HG03520 (cell line): ENCODE measurements around the gene GFPT1.
A peak's percentile ranks its signal among the peaks of the same experiment; 100 is the strongest.
"Not testable (repeated sequence)": the region's sequence is repeated elsewhere in the genome, so short reads cannot be mapped to it uniquely, and the experiment has no call there.

Experiments
- ATAC-seq: cut with Tn5 transposase; IDR thresholded peaks from one replicate; pipeline ENCODE4 v1.9.1; 2021; ENCODE audit warnings: mild to moderate bottlenecking, moderate library complexity; ENCODE audit not compliant: unreplicated experiment

GFPT1 gene

DNA sequence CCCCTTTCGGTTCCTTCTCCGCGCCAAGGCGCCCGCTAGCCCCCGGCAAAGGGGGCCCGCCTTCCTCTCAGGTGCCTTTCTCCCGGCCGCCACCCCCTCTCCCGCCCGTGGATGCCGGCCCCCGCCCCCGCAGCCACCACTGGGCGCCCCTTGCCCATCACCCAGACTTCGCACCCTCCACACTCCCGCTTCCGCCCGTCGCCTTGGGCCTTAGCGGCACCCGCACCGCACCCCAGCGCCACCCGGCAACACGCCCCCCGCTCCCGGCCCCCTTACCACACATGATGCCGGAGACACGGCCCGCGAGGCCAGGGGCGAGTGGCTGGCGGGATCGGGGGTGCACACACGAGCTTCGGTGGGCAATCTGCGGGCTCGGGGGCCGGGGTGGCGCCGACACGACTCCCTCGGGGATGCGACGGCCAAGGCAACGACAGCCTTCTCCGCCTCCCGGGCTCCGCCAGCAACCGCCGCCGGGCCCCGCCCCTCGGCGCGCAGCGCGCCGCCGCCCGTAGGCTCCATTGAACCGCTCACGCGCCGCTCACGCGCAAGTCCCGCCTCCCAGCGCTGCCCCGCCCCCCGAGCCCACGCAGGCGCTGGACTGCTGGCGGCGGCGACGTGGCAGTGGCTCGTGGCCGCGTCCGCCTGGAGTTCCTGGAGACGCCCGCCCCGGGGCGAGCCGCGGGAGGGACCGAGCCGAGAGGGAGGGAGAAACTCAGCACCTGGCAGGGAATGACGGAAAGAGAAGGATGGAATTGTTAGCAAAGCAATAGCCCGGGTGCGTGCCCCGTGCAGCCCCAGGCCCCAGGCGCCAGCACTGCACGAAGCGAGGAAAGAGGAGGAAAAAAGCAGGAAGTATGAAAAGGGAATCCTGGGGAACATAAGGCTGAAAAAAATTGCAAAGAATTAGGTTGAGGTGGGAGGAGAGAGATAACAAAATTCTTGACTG, at the start of gene GFPT1:
TSS of gene GFPT1 (minus strand) at position 439 of the 946 bp plus-strand sequence. CDS start at position 283, 156 bp downstream.
- peak; percentile 87 for ATAC-seq

DNA sequence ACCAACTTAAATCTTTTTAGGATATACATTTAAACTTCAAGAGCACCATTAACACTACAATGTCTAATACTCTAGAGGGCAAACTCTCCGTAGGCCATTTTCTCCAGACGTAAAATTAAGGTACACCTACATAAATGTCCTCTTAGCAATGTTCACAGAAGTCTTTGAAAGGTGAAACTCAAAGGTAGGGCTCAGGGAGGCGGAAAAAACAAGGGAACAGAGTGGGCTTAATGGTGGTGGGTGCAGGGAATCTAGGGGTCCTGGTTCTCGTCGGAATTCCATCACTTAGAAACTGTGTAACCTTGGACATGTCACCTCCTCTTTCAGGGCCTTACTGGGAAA, 49.5 kb upstream of the GFPT1 start:
- peak; percentile 11 for ATAC-seq

DNA sequence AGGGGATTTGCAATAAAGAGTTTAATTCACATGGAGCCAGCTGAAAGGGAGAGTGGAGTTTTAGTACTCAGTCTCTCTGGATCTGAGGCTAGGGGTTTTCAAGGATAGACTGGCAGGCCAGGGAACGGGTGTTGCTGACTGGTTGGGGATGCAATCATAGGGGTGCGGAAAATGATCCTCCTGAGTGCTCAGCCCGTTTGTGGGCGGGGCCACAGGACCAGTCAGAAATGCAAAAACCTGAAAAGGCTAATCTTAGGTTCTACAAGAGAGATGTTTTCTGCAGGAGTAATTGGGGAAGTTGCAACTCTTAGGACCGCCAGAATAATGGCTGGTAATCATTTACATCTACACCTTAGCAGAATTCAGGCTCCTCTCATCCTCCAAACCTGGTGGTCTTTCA, 47.7 kb upstream of the GFPT1 start:
- no peak for ATAC-seq

DNA sequence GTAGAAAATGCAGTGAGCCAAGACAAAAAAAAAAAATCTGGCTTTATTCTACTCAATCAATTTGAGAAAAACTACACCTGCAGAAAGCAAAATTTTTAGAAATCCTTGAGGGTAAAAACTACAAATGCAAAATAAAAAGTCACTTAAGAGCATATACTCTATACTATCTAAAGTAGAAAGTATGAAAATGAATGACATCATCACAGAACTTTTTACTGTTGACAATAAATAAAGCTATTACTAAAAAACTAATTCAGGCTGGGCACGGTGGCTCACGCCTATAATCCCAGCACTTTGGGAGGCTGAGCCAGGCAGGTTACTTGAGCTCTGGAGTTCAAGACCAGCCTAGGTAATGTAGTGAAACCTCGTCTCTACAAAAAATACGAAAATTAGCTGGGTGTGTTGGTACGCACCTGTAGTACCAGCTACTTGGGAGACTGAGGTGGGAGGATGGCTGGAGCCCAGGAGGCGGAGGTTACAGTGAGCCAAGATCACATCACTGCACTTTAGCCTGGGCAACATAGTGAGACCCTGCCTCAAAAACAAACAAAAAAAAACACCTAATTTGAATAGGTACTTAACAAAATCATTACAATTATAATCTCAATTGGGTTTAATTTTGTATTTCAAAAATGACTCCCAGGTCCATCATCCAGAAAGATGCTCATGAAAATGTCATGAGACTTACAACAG, 42.6 kb upstream of the GFPT1 start:
- no peak for ATAC-seq

DNA sequence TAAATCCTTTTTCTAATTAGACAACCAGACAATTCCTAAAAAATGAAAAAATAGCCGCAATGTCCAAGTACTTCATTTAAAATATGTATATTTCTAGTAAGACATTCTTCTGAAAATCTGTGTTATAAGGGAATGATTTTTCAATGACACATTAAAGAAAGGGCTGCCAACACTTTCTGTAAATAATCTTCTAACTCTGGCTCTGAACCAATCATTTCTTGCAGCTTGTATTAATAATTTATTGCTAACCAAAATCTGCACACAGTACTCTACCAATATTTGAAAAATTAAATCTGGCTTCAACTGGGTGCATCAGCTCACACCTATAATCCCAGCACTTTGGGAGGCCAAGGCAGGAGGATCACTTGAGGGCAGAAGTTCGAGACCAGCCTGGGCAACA, 42.0 kb upstream of the GFPT1 start:
- ATAC-seq = no peak

DNA sequence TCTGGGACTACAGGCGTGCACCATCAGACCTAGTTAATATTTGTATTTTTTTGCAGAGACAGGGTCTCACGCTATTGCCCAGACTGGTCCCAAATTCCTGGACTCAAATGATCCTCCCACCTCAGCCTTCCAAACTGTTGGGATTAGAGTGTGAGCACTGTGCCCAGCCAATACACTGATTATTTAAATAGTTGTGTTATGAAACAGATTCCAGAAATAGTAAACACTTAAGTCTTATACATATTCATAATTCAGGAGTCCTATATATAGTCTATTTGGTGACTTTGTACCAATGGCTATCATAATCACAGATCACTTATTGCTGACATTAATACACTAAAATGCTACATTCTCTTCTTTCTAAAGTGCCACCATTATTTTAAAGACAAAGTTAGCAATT, 37.4 kb upstream of the GFPT1 start:
- ATAC-seq = no peak

DNA sequence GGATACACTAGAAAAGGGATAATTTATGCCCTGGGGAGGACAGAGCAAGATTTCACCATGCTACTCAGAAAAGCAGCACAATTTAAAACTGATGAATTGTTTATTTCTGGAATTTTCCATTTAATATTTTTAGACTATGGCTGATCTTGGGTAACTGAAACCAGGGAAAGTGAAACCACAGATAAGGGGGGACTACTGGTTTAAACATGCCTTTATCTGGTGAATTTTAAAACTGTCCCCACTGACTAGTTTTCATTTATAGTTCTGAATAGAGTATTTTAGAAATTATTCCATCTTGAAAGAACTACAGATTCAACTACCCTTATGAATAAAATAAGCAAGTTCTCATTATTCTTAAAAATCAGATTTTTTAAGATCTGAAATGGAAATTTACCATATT, 35.2 kb upstream of the GFPT1 start:
- ATAC-seq = no peak

DNA sequence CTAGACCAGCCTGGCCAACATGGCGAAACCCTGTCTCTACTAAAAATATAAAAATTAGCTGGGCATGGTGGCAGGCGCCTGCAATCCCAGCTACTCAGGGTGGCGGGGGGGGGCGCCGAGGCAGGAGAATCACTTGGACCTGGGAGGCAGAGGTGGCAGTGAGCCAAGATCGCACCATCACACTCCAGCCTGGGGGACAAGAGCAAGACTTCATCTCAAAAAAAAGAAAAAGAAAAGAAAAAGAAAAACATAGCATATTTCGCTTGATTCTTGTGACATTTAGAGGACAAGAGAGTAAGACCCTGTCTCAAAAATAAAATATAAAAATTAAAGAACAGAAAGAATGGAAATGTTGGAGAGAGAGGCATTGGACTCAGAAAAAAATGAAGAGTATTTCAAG, 32.1 kb upstream of the GFPT1 start:
- ATAC-seq = not testable (repeated sequence)

DNA sequence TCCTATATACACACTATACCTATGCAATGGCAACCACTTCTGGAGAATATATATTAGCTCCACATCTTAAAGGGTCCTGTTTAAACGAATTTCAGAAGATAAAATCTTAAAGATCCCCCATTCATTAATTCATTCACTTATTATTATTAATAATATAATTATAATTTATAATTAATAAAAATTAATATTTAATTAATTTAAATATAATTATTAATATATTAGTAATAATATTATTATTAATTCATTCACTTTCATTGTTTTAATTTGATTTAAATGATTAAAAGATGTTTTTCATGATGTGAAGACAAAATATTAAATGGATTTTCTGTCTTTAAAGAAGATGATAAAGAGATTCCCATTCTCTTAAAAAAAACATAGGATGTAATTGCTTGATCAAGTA, 29.1 kb upstream of the GFPT1 start:
- ATAC-seq = no peak

DNA sequence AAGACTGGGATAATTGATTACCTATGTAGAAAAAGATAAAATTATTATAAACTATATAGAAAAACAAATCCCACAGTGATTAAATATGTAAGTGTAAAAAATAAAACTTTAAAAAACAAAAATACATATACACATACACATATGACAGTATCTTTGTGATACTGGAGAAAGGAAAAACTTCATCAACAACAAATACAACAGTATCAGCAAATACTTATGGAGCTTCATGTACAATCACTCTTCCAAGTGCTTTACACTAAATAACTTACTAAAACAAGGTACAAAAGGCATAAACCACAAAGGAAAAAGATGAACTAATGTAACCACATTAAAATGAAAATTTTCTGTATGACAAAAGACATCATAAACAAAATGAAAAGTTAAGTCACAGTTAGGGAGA, 24.1 kb upstream of the GFPT1 start:
- no peak for ATAC-seq

DNA sequence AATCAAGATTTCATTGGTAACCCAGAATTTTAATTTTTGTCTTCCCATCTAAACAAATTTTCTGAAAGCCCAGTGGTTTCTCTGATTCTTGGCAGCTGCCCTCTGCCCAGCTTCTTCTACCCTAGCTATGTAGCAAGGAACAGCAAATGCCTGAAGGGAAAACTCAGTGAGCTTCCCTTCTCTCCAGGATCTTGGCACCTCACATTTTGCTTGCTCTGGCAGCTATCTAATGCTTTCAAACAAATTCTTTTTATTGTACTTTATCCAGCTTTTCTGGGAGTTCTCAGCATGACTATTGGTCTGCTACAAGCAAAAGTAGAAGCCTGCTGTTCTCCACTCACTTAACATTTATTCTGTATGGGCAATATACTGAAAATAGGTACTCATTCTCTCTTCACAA, 18.3 kb upstream of the GFPT1 start:
- ATAC-seq = no peak

DNA sequence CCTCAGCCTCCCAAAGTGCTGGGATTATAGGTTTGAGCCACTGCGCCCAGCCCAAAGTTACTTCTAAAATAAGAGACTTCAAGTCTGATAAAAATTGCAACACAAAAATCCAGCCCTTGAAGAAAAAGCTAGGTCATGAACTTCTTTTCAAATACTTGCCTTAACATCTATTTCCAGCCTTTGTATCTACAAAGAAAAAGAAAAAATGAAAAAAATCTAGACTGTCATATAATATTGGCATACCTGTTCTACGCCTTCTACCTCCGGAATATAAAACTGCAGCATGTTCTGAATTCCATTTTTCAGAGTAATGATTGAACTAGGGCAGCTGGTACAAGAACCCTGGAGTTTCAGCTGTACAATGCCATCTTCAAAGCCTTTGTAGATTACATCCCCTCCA, 13.1 kb upstream of the GFPT1 start:
- ATAC-seq = no peak

DNA sequence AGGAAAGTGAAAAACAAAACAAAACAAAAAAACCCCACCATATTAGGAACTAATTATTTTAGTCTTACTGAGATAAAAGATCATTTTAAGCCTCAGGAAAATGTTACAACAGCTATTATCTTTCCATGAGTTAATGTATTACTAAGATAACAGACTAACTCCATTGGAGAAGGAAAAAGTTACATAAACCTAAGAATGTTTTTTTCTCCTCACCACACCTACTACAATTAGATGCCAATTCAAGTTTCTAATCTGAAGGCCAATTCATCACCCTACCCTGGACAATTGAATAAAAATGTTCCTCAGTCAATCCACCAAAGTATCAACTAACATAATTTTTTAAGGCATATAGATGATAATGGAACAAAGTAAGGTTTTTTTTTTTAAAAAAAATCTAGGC, 10.2 kb upstream of the GFPT1 start:
- no peak for ATAC-seq

DNA sequence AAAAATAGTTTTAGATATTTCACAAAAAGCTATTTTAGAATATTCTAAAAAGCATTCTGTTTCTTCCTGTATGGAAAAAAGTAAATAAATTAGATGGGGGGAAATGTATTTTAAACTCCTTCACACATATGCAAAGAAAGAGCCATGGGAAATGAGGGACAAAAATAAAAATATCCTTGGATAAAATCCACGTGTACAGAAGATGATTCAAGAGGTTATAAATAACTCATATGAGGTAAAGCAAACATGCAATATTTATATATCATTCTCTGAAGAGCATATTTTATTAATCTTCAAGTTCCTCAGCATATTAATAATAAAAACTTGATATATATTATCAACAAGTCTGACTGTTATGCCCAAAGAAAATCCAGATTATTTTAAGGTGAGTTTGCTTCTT, 8.8 kb upstream of the GFPT1 start:
- no peak for ATAC-seq

DNA sequence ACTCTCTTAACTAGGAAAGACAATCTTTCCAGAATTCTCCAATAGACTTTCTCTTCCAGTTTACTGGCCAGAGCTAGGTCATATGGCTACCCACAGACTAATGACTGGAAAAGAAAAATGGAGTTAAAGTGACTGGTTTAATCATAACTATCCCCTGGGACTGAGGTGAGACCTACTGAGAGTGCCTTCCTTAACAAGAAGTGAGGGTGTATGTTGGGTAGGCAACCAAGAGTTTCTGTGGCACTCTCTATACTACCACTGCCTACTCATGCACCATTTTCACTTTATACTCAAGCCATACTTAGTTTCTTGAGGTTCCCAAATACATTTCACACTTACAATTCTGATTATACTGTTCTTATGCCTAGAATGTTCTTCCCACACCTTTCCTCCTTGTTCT, 6.9 kb upstream of the GFPT1 start:
- ATAC-seq = no peak

DNA sequence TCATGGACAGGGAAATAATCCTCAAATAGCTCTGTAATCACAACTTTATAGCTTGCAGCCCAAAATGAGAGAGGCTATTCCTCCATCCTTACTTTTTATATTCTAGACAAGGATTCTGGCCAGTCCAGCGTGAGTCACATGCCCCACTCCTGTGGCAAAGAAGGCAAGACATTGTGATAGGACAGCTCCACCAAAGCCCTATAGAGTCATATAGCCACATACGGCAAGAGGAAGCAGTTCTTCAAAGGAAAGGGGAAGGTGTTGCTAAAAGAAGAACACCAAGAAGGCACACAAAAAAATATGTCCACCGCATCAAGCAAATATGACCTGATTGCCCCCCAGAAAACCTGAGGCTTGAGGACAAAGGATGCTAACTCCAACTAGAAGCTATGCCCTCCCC, 3.4 kb upstream of the GFPT1 start:
- ATAC-seq = no peak

DNA sequence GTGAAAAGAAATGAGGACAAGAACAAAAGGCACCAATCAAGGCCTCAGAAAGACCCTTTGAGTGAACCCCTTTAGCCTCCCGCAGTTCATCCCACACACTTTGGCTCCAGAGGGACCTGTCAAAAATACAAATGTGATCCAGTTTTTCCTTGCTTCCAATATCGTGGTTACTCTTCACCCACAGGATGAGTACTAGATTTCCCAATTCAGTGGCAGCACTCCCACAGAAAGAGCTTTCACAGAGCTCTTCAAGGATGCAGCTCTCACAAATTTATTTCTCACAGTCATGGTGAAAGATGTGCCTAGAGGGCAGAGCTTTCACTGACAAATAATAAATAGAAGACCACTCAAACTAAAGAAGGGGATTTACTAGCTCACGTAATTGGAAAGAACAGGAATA, 3.0 kb upstream of the GFPT1 start:
- no peak for ATAC-seq

DNA sequence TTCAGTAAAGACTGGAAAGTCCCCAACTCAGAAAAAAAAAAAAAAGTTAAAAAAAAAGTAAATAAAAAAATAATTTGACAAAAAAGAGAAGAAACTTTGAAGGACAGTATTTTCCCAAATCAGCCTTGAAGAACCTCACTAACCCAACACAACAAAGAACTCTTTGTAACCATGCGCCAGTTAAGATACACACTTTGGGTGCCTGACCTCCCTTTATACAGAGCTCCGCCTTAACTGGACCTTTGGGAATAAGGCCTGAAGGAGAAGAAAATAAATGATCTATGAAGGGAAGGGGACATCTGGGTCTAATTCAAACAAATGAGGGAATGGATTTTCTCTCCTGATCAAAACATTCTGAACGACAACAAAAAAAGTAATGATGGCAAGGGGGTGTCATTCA, 2.2 kb upstream of the GFPT1 start:
- ATAC-seq = no peak

DNA sequence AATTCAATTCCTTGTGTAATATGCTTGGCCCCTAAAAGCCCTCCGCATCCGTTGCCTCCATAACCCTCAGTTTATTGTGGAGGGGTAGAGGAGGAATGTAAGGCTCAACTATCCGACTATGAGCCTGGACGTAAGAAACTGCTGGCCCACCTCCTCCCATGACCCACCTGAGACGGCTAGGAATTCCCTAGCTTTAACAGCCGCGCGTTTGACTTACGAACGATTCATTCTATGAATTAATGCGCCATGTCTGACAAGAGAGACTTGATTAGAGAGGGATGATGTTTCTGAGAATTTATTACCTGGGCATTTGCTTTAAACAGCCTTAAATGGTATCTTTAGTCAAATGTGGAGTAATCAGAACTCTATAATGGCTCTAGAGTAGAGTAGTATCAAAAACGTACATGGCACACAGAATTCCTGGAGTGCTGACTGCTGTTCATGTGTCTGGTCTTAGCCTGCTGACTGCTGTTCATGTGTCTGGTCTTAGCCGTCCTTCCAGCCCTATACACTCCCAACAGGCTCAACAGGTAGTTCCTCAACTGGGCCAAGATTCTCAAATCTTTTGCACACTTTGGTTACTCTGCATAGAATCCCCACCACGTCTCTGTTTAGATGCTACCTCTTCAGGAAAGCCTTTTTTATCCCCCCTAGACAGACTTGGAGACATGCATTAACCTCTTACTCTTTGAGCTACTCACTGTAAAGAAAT, 899 bp upstream of the GFPT1 start:
- no peak for ATAC-seq

DNA sequence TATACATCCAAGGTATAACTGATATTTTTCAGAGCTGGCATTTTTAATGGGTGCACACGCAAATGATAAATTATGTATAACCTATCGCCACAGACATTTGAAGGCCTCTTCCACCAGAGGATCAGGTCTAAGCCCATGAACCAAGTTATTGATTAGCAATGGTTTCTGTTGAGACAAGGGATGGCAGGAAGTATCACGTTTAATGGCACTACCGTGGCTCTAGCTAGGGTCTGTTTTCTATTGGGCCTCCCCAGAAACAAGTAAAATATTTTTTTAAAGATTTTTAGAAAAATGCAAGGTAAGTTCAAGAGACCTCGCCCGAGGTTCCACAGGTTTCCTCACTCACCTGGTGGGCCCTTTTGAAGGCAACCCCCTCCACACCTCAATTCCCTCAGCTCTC, 667 bp downstream of the GFPT1 start:
- peak; percentile 6 for ATAC-seq

DNA sequence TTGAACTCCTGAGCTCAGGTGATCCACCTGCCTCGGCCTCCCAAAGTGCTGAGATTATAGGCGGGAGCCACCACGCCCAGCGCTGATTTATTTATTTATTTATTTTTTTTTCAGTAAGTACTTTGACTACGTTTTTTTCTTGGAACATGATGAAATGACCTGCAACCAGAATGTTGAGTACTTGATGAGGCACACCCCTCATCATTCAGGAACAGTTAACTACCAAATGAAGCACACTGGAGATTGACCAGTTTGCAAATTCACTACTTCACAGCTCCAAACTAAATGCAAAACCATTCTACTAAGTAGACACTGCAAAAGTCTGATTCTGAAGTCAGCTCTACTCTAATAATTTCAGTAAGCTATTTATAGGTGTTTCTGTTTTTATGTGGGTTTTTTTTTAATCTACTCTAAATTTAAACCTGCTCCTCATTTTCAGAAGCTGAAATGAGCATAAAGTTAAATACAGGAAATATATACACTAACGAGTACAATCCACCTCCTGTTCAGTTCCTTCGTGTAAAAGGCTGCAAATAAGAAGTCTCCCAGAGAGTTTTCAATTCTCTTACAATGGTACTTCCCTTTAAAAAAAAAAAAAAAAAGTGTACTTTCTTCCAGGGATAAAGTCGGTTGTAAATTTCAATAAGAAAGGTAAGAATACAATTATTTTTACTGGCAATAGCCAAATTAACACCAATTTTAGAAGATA, 1.4 kb downstream of the GFPT1 start:
- ATAC-seq = no peak
